Stimulated activated CD8-positive, alpha-beta memory T cell treated with anti-CD3 and anti-CD28 coated beads, Interleukin-7, amount 100 ng/mL, for 48 hours (primary cell): ENCODE results near the gene SRGAP1.
"Not testable (repeated sequence)": the region's sequence is repeated elsewhere in the genome, so short reads cannot be mapped to it uniquely, and the experiment has no call there.

Experiments used
- DNase-seq, 2 donors: peaks; one replicate each; pipeline ENCODE4 v3.0.0-alpha.2; 2020; ENCODE audit warnings: low read depth in 1 of 2; ENCODE audit errors: extremely low read depth in 1 of 2

SRGAP1 gene

GRCh38 chr12:63865448-63865847, 20.9 kb downstream of the SRGAP1 start:
- DNase-seq, result no peak

GRCh38 chr12:63867053-63867452, 22.6 kb downstream of the SRGAP1 start:
- no peak for DNase-seq

GRCh38 chr12:63869656-63870055, 25.2 kb downstream of the SRGAP1 start:
- no peak for DNase-seq

- no peak for DNase-seq
Measured at GRCh38 chr12:63870838-63871237, 26.3 kb downstream of the SRGAP1 start.

GRCh38 chr12:63874897-63875480, 30.5 kb downstream of the SRGAP1 start:
- no peak for DNase-seq

- DNase-seq, result no peak
Measured at GRCh38 chr12:63875703-63876102, 31.2 kb downstream of the SRGAP1 start.

- no peak for DNase-seq
Measured at GRCh38 chr12:63876980-63877379, 32.5 kb downstream of the SRGAP1 start.

- DNase-seq, result no peak
Measured at GRCh38 chr12:63877693-63878092, 33.2 kb downstream of the SRGAP1 start.

- not testable (repeated sequence) for DNase-seq
Measured at GRCh38 chr12:63880235-63880634, 35.7 kb downstream of the SRGAP1 start.

- no peak for DNase-seq
Measured at GRCh38 chr12:63880742-63881263, 36.3 kb downstream of the SRGAP1 start.

DNA sequence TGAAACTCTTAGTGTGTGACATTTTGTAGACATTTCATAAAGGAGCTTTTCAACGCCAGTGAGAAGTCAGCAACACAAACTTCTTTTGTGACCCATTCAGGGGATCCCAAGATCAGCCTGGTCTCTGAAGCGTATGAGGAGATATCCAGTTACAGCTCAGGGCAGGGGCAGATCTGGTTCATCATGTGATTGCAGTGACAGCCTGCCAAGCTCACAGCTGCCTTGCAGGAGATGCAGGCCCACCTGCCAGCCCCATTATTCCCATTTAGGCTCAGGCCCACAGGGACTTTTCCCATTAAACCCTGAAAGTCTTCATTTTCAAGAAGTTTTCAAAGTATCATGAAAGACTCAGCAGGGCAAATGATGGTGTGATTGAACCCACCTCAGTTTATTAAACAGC, 38.3 kb downstream of the SRGAP1 start:
- no peak for DNase-seq

GRCh38 chr12:63885401-63885800, 40.9 kb downstream of the SRGAP1 start:
- DNase-seq, result no peak

- no peak for DNase-seq
Measured at GRCh38 chr12:63888908-63889635, 44.6 kb downstream of the SRGAP1 start.

GRCh38 chr12:63889721-63890509, 45.4 kb downstream of the SRGAP1 start:
- no peak for DNase-seq

GRCh38 chr12:63893170-63893569, 48.7 kb downstream of the SRGAP1 start:
- DNase-seq, result no peak

- DNase-seq, result no peak
Measured at GRCh38 chr12:63894132-63894531, 49.6 kb downstream of the SRGAP1 start.

DNA sequence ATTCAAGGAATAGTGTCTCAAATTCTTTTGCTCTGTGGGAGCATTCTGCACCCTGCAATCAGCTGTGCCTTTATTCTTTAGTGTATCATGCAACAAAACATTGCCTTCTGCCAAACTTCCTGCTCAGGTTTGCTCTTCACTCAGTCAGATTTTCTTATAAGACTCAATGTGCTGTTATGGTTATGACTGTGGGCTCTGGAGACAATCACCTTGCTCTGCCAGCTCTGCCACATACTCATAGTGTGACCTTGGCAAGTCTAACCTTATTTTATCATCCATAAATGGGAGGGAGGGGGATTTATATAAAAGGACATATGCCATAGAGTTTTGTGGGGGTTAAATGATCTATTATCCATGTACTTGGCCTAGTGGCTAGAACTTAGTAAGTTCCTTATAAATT, 51.3 kb downstream of the SRGAP1 start:
- no peak for DNase-seq

DNA sequence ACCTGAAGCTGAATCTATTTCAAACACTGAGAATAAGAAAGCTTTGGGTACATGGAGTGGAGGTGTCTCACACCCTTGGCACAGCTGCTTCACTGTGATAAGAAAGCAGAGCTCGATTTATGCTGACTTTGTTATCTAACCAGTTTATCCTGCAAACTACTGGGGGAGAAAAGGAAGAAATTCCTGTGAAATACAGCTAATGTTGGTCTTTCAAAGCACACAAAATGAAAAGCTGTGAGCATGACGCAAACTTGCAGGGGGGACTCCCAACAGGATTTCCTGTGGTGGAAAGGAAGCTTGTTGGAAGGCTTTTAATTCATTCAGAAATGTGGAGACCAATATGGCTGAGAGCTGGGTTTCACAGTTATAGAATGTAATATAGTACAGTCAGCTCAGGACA, 53.4 kb downstream of the SRGAP1 start:
- DNase-seq, result no peak

GRCh38 chr12:63898764-63899337, 54.4 kb downstream of the SRGAP1 start:
- DNase-seq, result no peak

GRCh38 chr12:63899396-63899795, 54.9 kb downstream of the SRGAP1 start:
- DNase-seq, result no peak
